ENCODE measurements around the gene FFAR2.

Gene FFAR2

DNA sequence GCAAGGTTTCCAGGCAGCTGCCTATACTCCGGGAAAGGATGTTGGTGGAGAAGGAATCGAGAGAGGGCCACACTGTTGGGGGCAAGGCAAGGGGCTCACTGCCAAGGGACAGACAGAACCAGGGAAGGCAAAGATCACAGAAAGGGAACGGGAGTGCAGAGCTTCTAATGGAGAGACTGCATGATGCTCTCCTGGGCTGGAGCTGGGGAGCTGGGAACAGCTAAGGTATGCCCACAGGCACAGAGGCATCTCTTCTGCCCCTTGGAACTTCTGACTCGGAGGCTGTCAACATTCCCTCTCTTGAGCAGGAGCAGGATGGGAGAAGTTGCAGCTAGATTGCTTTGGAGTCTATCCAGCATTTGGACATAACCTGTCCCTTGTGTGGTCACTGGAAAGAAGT lies 22.4 kb upstream of the FFAR2 start:
- no peak for DNase-seq (ENCODE audit: low read depth)

DNA sequence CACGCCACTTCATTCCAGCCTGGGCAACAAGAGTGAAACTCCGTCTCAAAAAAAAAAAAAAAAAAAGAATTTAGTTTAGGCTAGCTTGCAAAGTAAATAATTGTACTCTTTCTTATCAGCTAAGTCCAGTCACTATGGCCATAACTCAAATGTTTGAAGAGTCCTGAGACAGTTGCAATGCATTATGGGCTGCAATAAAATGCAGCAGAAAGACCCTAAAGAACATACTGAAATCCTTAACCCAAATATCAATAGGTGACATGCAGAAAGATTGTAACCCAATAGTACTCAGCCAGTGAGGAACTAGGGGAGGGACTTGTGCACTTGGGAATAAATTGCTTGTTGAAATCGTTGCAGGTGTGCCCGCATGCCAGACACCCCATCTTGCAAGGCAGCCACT lies 20.9 kb upstream of the FFAR2 start:
- no peak for DNase-seq (ENCODE audit: low read depth)

DNA sequence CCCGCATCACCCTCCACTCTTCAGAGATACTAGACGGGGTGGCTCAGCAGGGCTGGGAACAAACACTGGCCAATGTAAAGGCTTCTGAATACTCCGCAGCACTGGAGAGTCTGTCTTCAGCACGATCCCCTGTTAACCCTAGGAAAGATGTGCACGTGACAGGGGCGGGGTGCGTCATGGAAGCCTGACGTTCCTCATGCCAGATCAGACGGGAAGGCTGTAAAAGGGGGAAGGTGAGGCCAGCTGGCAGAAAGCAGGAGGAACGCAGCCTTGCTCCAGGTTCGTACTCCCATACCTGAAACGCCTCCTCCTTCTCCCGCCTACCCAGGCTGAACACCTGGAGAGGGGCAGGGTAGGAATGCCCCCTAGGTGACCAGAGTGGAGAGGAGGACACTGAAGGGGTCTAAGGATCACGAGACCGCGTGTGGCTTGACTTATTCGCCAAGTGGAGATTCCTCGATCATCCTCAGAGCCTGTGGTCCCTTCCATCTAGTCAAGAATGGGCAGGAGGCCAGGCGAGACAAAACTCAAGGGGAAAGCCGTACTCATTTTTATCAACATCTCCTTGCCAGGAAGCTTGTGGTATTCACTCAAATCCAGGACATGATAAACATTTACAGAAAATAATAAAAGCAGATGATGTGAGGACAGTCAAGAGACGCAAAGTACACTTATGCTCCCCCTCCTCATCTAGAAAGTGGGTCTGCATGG lies 18.2 kb upstream of the FFAR2 start:
- no peak for DNase-seq (ENCODE audit: low read depth)

DNA sequence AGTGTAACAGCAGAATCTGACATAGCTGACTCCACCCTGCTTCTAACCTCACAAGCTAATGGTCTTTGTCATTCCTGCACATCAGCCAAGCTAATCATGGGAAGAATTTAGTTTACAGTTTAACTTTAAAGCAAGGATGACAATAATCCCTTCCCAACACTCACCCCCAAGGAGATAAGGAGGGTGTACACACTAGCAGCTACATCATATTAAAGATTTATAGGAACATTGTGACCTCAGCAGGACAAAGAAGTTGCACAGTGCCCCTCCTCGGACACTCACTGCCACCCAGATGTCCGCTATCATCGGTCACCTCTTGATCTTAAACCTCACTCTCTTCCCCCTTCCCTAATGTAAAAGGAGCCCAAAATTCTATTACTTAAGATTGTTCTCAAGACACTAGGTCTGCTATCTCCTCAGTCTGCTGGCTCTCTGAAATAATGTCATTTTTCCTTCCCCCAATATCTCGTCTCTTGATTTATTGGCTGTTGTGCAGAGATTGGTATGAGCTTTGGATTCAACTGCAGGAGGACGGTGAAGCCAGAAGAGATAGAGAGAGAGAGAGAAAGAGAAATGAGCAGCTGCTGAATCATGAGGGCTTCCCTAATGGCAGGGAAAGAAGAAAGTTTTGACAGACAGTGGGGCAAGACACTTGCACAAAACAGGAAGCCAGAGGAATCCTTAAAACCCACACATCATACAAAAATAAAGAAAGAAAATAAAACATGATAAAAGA lies 17.5 kb upstream of the FFAR2 start:
- no peak for DNase-seq (ENCODE audit: low read depth)

DNA sequence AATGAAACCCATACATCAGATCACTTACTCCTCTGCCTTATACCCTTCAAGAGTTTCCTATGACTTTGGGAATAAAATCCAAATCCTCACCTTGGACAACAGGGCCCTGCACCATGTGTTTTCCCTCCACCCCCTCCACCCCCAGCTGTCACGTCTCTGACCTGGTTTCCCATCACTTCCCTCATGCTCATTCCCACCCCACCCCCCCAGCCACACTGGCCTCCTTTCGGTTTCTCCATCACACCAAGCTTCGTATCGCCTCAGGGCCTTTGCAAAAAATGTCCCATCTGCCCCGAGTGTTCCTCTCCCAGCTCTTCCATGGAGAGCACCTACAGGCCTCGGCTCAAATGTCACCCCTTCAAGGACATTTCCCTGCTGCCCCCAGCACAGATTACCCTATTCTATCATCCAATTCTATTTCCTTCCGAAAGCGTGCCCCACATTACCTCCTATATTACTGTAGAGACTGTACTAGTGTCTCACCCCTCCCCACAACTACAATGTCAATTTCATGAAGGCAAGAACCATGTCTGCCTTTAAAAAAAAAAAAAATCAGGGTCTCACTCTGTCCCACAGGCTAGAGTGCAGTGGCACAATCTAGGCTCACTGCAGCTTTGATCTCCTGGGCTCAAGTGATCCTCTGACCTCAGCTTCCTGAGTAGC lies 16.8 kb upstream of the FFAR2 start:
- DNase-seq (ENCODE audit: low read depth), result no peak

DNA sequence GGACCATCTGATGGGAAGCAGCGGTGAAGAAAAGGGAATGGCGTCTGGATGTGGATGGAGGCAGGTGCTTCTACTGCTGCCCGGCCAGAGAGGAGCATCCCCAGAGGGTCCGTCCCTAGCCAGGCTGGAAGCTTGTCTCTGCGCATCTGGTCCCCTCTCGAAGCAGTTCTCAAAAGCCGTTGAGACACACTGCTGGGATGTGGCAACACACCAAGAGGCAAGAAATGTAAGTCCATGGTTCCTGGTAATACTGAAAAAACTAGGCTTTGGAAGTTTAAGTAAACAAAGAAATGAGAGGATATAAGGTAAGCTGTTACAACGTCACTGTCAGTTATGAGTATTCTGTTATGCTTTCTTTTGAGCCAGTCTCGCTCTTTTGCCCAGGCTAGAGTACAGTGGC lies 15.1 kb upstream of the FFAR2 start:
- DNase-seq (ENCODE audit: low read depth), result no peak

DNA sequence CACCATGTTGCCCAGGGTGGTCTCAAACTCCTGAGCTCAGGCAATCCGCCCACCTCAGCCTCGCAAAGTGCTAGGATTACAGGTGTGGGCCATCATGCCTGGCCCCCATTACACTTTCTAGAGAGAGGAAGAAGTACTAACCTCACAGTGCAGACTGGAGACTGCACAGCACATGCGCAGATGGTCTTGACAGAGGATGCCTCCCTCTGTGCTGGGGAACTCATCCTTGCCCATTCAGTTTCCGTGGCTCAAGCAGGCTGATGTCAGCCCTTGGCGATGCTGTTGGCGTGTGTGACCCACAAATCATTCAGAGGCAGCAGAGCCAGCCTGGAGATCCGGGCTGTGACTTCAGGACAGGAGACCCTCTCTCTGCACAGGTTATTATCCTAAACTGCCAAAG lies 14.6 kb upstream of the FFAR2 start:
- DNase-seq (ENCODE audit: low read depth), result no peak

DNA sequence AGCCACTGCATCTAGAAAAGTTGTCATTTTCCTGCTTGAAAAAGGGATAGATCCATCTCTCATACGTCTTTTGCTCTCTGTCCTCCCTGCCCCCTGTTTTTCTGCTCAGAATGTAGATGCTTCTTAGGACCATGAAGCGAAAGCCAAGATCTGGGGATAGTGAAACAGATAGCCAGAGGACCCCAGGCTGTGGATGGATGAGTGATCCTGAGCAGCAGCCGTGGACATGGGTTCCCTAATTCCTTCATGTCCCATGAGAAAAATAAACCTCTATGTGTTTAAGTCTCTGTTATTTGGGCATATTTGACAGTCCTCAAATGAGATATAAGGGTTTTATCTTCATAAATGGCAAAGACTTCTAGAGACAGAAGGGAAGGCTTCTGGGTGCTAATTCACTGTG lies 12.2 kb upstream of the FFAR2 start:
- DNase-seq (ENCODE audit: low read depth), result no peak

DNA sequence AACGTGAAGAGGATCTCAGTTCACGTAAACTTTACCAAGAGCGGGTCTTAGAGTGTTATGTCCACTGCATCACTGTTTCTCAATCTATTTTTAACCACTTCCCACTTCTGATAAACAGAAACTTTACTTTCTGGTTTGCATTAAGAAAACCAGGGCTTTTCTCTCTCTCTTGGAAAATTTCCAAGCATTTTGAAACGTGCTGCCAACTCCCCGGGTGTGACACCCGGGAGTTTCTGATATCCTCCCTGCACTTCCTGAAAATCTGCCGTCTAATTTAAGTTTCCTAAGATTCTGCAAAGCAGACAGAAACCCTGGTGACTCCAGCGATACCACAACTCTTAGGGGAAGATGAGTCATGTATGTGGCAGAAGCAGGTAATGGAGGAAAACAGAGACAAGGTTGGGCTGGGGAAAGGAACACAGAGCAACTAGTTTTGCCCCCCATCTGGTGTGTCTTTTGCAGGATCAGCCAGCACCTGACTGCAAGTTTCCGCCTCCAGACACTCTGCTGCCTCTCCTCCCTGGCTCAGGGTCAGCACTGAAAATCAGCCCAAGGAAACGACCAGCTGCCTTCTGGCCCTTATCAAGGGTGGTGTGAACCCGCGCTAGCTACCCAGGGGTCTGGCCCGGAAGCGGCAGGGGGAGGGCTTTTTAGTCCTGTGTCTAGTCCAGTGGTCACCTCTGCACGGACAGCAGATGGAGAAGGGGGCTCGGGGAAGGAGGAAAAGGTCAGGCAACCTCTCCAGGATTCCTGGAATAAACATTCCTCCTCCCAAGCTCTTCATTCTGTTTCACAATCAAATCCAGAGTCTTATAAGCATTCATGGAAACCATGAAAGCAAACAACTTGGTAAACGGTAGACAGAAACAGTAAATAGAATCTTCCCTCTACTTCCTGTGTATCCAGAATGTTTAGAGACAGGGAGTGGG lies 11.3 kb upstream of the FFAR2 start:
- no peak for DNase-seq (ENCODE audit: low read depth)

DNA sequence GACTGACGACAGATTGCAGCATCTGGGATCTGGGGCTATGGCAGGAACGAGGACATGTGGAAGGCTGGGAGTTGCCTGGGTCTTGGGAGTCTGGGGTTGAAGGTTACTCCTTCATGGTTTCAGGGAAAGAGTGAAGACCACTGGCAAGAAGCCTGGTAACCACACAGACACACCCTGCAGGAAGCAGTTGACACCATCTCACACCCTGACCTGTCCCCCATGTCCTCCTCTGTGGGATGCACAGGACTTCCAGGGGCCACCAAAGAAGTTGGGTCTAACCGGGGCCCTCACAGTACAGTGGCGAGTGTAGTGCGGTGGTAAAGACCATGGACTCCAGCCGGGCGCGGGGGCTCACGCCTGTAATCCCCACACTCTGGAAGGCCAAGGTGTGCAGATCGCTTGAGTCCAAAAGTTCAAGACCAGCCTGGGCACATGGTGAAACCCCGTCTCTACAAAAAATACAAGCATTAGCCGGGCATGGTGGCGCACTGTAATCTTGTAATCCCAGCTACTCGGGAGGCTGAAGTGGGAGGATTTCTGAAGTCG lies 10.6 kb upstream of the FFAR2 start:
- DNase-seq (ENCODE audit: low read depth), result no peak

DNA sequence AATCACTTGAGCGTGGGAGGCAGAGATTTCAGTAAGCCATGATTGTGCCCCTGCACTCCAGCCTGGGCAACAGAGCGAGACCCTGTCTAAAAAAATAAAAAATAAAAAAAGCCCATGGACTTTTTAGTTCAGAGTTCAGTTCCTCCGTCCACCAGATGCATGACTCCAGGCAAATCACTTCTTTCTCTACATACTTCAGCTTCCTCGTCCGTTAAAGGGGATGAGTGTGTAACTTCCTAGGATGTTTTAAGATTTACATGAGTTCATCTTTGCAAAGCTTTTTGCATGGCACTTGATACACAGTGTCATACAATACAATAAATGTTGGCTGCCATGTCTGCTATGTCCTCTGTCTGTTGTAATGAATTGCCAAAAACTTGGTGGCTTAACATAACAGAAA lies 10.0 kb upstream of the FFAR2 start:
- DNase-seq (ENCODE audit: low read depth), result no peak

DNA sequence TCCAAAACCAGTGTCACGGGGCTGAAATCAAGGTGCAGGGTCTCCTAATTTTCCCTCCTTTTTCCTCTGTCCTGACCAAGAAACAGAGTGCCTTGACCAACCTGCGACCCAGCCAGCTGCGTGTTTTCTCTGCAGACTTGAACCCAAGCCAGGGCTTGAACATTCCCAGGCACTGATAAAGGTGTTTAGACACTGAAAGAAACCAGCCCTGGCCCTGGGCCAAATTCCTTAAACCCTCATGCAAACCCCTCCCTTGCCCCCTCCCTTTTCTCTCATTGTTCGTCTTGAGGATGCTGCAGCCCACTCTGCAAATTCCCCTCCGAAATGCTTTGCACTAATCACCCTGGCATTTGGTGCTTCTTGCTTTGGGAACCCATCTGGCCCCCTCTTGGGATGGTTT lies 9.5 kb upstream of the FFAR2 start:
- no peak for DNase-seq (ENCODE audit: low read depth)

DNA sequence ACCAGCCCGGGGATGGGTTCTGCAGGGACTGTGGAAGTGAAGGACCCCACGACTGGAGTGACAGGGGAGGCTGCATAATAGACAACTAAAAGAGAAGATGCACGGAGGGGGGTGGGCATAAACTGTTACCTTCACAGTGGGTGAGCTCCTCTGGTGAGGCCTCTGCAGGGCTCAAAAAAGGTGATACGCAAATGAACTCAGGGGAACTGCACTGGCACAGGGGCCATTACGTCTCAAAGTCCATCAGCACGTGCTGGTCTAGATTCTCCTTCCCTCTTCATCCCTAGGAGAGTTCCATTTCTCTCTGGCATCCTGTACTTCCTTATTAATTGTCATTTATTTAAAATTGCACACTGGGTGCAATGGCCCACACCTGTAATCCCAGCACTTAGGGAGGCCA lies 8.1 kb upstream of the FFAR2 start:
- DNase-seq (ENCODE audit: low read depth), result no peak

DNA sequence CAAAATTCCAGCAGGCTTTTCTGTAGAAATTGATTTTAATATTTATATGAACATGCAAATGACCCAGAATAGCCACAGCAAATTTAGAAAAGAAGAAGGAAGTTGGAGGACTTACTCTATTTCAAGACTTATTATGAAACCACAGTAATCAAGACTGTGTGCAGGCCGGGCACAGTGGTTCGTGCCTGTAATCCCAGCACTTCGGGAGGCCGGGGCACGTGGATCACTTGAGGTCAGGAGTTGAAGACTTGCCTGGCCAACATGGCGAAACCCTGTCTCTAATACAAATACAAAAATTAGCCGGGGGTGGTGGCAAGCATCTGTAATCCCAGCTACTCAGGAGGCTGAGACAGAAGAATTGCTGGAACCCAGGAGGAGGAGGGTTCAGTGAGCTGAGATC lies 6.0 kb upstream of the FFAR2 start:
- no peak for DNase-seq (ENCODE audit: low read depth)

DNA sequence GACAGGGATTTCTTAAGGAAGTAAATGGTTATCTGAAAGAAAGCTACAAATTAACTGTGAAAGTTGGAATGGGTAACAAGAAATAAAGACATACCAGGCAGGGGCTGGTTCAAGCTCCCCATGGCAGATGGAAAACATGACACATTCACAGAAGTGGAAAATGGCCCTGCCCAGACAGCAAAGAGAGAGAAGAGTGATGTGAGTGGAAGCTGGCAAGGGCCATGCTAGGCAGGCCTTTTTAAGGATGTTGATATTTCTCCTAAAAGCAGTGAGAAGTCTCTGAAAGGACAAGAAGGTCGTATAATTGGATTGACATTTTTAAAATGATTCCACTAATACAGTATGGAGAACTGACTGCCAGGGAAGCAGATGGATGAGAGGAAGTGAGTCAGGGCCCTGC lies 3.3 kb upstream of the FFAR2 start:
- no peak for DNase-seq (ENCODE audit: low read depth)

DNA sequence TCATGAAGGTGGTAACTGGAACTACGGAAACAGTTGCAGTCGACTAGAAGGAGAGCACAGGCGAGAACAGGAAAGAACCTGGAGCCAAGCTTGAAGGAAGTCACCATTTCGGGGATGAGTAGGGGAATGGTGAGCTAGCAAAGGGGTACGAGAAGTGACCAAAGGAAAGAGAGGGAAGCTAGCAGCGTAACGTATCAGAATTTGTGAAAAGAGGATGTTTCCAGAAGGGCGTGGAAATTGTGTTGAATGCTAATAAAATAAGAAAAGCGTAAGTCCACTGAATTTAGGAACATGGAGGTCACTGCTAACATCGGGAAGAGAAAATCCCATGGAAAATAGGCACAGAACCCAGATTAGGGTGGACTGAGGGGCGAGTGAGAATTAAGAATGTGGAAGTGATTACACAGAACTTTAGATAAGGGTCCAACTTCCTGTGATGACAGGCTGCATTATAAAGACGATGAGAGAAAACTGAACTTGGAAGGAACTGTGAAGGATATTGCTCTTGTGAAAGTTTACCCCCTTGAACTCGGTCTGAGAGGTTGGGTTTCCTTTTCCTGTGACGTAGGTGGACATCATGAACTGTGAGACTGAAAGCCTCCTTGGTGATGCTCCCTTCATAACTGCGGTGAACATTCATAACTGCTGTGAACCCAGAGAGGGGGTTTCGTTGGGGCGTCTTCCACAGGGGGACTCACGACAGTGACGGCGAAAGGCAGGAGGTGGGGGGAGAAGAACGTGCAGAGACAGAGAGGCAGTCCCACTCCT lies 2.0 kb upstream of the FFAR2 start:
- no peak for DNase-seq (ENCODE audit: low read depth)

DNA sequence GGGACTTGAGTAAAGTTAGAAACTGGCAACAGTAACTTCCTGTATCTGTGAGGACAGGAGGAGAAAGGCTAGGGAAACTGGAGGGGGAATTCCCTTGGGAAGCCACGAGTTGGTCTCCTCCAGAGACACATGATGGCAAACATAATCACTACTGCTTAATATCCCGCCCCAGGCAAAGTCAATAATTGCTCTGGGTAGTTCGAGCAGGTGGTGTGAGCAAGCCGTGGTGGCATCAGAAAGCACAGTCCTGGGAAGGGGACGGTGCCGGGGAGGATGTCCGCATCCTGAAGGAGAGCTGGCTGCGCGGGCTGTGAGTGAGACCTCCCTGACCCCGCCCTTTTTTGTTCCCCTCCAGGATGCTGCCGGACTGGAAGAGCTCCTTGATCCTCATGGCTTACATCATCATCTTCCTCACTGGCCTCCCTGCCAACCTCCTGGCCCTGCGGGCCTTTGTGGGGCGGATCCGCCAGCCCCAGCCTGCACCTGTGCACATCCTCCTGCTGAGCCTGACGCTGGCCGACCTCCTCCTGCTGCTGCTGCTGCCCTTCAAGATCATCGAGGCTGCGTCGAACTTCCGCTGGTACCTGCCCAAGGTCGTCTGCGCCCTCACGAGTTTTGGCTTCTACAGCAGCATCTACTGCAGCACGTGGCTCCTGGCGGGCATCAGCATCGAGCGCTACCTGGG lies 1.4 kb downstream of the FFAR2 start:
- DNase-seq (ENCODE audit: low read depth), result no peak

DNA sequence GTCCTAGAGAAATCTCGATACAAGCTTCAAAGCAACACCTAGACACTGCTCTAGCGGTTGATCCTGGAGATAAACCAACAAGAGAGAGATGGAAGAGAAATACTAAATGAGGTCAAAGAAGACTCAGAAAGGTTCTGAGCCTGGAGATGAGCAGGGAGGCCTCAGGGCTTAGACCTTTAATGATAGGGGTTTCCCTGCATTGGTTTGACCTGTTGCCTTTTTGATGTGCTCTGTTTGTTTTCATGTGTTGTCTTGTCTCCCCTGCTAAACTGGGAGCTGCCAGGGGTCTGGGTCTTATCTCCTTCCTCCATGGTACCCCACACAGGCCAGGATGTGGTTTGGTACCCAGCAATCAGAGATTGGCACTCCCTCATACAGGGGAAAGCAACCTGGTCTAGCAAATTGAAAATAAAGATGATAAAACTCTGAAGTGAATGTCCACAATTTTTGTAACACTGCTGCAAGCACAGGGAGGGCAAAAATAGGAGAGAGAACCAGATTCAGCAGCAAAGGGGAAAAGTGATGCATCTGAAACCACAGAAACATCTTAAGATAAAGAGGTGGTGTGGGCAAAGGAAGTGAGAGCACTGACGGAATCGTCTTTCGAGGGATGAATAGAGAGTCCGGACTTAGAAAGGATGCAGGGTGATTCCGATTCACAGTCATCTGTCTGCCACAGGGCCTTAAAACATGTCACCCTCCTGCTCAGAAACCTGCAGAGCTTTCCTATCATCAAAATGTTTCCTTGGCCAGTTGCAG lies 3.5 kb downstream of the FFAR2 start:
- DNase-seq (ENCODE audit: low read depth), result no peak

DNA sequence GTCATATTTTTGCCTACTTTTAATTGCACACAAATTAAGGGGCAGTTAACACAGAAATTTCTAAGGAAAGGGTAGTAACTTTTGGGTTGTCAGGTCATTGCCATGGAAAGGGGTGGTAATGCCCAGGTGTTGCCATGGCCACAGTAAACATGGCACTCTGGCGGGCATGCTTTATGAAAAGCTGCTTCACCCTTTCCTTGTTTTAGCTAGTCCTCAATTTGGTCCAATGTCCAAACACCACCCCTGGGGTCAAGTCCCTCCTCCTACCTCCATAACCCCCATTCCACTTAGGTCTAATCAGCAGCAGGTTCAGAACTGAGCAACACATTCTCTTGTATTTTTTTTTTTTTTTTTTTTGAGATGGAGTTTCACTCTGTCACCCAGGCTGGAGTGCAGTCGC lies 6.6 kb downstream of the FFAR2 start:
- no peak for DNase-seq (ENCODE audit: low read depth)

DNA sequence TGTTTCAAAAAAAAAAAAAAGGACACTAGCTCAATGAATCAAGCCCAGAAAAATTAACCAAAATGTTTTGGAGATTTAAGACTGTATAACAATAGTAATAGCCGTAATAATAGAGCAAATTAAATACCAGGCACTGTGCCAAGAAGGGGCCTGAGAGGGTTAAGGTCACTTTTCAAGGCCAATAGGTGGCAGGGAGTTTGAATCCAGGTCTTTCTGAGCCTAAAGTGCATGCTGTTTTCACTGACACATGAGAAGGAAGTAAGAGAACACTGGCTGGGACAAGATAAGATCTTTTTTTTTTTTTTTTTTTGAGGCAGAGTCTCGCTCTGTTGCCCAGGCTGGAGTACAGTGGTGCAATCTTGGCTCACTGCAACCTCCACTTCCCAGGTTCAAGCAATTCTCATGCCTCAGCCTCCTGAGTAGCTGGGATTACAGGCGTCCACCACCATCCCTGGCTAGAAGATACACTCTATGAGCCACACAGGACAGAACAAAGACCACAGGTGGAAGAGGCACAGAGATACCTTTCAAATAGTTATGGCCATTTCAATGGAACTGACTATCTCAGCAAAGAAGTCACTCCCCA lies 7.7 kb downstream of the FFAR2 start:
- DNase-seq (ENCODE audit: low read depth), result no peak
